ENCODE data around the gene LIPA. TPM values are rescaled to one million over a fixed set of nuclear protein-coding genes. Genes with fewer than 3 reads are reported as not detected.
"Not testable (repeated sequence)": the region's sequence is repeated elsewhere in the genome, so short reads cannot be mapped to it uniquely, and the experiment has no call there.

LIPA gene
- total RNA-seq, 1 donor from 2014 or later = 20.1 TPM

GRCh38 chr10:89213191-89213808, 38.3 kb downstream of the LIPA start:
- intact Hi-C loops (cut with micrococcal nuclease) = loop anchor here (1.0 to 5.0 kb wide), 3 partner anchors 131 to 278 kb away; no protein-coding TSS in a partner anchor

DNA sequence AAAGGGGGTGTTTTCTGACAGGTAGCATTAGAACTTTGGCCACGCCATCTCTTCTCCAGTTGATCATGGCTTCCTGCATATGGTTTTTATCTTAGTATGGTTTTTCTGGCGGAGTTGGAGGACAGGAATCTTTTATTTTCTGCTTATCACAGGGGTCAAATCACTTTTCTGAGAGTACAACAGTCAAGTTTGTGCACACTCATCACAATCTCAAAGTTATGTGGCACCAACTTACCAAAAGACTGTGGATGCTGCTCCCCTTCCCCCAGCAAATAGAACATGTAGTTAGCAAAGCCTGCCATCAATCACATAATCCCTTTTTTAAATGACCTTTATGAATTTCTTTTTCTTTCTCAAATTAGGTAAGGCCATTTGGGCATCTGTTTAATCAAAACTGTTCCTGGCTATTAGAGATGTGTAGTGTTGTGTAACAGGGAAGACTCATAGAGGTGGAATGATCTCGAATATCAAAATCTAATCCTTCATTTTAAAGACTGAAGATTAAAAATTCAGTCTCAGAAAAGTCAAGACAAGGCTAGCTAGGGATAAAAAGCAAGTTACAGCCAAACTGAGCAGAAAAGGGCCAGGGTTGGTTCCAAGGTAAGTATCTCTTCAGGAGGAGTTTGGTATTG, 40.7 kb downstream of the LIPA start:
- intact Hi-C loops (cut with micrococcal nuclease) = loop anchor here (5.0 kb wide), 1 partner anchor 129 kb away; no protein-coding TSS in a partner anchor

DNA sequence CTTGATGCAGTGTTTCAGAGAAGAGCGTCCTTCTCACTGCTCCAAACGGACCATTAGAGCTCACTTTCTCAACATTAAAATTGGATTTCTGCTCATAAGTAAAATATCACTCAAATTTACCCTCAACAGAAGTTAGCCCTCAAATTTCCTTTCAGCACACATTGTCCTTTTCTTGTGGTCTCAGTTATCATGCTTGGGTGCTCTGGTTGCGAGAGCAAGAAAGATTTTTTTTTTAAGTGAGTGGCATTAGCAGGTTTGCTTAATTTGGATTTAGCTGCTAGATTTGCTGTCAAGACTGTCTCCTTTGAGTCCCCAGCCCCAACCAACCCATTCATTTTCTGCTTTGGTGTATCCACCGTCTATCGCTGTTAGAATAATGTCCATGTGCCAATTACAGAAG, 41.9 kb downstream of the LIPA start:
- intact Hi-C loops (cut with micrococcal nuclease) = loop anchor here (5.0 kb wide), 1 partner anchor 127 kb away; no protein-coding TSS in a partner anchor

DNA sequence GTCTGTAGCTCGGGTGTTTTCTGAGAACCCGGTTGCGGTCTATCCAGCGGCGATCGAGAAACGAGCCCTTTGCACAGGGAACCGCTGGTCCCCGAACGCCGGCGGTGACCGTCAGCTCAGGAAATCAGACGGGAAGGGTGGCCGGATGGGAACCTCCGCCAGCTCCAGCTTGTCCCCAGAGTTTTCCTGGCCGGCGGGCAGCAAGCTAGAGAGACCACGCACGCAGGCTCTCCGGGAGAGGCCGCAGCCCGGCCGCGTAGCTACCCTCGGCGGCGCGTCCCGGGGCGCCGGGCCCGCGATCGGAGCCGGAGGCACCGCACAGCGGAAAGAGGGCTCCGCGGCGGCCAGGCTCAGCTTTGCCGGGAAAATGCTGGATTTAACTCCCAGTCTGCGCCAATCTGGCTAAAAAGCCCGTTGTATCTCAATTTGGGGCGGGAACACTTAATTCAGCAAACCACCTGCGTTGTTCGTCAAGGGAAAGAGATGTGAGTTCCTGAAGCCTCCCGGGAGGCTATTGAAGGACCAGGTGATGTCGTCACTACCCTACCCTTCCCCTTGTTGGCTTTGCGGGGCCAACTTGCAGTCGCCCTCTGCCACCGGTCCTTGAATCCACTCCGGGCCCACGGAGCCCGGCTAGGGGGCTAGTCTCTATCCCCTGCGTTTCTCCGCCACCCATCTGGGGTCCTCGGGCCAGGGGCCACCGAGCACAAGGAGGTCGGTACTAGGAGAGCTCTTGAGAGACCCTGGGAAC, 43.6 kb downstream of the LIPA start:
- intact Hi-C loops (cut with micrococcal nuclease) = loop anchor here (1.0 kb wide), 1 partner anchor 45 kb away; no protein-coding TSS in a partner anchor

GRCh38 chr10:89207181-89207800, 44.3 kb downstream of the LIPA start, which contains the start of gene CH25H:
Gene CH25H (minus strand): TSS chr10:89207317. CDS start chr10:89207292, 25 bp downstream.
- intact Hi-C loops (cut with micrococcal nuclease) = loop anchor here (1.0 kb wide), 1 partner anchor 44 kb away; no protein-coding TSS in a partner anchor

GRCh38 chr10:89206402-89207180, 45.0 kb downstream of the LIPA start:
- intact Hi-C loops (cut with micrococcal nuclease) = loop anchor here (1.0 kb wide), 1 partner anchor 43 kb away; no protein-coding TSS in a partner anchor

DNA sequence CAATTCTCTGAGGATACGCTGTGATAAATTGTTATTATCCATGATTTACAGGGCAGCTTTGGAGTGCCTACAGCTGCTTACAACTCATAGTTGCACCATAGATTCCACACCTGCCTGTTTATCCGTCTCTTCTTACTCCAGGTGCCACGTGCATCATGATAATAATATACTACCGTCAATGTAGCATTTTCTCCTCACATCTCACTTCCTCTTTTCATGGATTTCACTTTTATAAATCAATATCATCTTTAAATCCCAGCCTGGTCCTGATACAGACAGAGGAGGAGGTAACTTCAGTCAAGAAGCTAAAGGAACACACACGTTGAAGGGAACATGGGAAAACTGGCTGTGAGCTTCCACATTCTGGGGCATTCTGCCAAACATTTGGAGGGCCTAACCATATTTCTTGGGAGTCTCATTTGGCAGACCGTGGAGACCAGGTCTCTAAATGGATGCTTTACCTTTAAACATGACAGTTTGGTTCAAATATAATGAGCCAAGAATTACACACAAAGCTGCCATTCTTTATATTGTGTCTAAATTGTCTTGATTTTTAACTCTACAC, 46.9 kb downstream of the LIPA start:
- intact Hi-C loops (cut with micrococcal nuclease) = no loop called here

DNA sequence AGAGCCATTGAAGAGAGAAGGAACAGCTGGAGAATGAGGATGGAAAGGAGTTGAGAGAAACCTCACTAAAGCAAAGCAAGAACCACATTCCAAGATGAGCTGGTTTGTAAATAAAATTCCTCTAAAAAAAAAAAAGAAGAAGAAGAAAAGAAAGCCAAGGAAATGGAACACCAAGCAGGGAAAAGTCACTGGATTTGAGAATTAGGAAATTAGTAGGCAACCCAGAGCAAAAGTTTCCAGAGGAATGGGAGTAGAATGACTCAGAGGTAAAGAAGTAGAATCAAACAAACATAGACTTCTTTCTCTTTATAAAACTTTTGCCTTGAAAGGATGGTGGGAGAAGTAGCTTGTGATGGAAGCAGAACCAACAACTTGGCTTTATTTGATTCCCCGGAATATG, 48.3 kb downstream of the LIPA start:
- intact Hi-C loops (cut with micrococcal nuclease) = no loop called here

DNA sequence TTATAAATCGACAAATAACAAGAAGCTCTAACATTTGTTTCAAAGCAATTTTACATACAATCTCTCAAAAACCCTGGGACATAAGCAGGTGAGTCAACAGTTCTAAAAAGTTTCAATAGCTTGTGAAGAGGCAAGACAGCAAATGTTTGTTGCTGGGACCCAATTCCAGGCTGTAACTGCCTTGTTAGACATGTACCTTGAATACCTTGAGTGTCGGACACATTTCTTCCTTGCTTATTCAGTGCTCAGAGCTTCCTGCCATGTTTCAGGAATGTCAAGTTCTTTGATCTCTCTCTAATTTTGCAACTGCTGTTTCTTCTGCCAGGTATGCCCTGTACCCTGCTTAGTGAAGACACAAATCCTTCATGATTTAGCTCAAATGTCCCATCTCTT, 49.5 kb downstream of the LIPA start:
- intact Hi-C loops (cut with micrococcal nuclease) = no loop called here

DNA sequence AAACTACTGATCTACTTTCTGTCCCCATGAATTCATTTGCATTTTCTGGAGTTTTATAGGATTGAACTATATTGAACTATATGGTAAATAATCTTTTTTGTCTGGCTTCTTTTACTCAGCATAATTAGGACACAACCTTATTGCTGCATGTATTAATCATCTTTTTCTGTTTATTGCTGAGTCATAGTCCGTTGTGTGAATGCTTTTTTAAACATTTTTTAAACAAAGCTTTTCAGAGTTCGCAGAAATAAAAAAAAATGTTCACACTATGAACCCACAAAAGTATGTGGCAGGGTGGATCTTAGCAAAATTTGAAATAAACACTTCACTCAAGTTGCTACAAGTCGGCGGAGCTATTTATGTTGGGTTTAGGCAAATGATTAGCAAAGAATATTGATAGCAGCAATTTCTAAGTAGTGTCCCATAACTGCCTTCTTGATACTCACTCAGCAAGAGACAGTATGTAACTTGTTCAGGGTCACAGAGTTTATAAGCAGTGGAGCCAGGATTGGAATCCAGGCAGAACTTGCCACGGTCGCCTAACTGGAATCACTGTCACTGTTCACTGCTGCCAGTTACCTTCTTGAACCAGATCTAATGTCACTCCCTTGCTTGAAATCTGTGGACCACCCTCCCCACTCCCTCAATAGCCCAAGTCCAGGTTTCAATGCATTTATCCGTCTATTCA, 50.1 kb downstream of the LIPA start:
- intact Hi-C loops (cut with micrococcal nuclease) = no loop called here

- intact Hi-C loops (cut with micrococcal nuclease) = no loop called here
Observed at GRCh38 chr10:89197473-89197872, 54.1 kb downstream of the LIPA start.

DNA sequence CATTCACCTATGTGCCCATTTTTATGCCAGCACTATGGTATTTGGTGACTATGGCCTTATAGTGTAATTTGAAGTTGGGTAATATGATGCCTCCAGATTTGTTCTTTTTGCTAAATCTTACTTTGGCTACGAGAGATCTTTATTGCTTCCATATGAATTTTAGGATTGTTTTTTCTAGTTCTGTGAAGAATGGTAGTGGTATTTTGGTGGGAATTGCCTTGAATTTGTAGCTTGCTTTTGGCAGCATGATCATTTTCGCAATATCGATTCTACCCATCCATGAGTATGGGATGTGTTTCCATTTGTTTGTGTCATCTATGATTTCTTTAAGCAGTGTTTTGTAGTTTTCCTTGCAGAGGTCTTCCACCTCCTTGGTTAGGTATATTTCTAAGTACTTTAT, 60.3 kb downstream of the LIPA start:
- intact Hi-C loops (cut with micrococcal nuclease) = not testable (repeated sequence)

GRCh38 chr10:89189211-89189734, 62.3 kb downstream of the LIPA start:
- intact Hi-C loops (cut with micrococcal nuclease) = no loop called here

DNA sequence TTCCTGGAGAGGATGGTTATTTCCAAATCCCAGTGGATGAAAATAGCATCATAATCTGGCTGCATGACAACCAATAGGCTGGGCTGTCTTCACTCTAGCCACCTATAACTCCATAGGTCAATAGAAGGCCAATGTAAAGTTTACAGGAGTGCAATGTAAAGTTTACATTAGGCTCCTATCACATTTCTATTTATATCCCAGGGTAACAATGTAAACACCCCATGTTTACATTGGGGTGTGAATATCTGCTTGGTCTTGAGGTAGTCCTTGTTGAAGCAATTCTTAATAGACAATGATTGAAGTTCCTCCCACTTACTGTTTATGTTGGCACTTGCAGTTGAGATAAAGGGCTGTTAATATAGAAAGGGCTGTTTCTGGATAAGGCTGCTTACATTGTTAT, 65.9 kb downstream of the LIPA start:
- intact Hi-C loops (cut with micrococcal nuclease) = no loop called here

- intact Hi-C loops (cut with micrococcal nuclease) = no loop called here
Observed at GRCh38 chr10:89184638-89185037, 66.9 kb downstream of the LIPA start.

- intact Hi-C loops (cut with micrococcal nuclease) = no loop called here
Observed at GRCh38 chr10:89183571-89183970, 68.0 kb downstream of the LIPA start.

GRCh38 chr10:89182894-89183293, 68.7 kb downstream of the LIPA start:
- intact Hi-C loops (cut with micrococcal nuclease) = no loop called here

- intact Hi-C loops (cut with micrococcal nuclease) = no loop called here
Observed at GRCh38 chr10:89175816-89176215, 75.8 kb downstream of the LIPA start.

- intact Hi-C loops (cut with micrococcal nuclease) = no loop called here
Observed at GRCh38 chr10:89173075-89173474, 78.5 kb downstream of the LIPA start.

GRCh38 chr10:89171996-89172395, 79.6 kb downstream of the LIPA start:
- intact Hi-C loops (cut with micrococcal nuclease) = no loop called here
